CD4-positive, alpha-beta memory T cell (primary cell): ENCODE data around the gene OR10H1. TPM values are rescaled to one million over a fixed set of nuclear protein-coding genes. Genes with fewer than 3 reads are reported as not detected.
A peak's percentile ranks its signal among the peaks of the same experiment; 100 is the strongest.
"Not testable (repeated sequence)": the region's sequence is repeated elsewhere in the genome, so short reads cannot be mapped to it uniquely, and the experiment has no call there.

ENCODE experiments used
- CTCF ChIA-PET: fragments of 350-600 bp; sonication (Branson Sonifier 250); formaldehyde crosslinking; loops from one replicate; lab custom pipeline; 2021; ENCODE audit warnings: inconsistent platforms; ENCODE audit not compliant: partially characterized antibody; lab: Charles Lee
- POLR2A ChIA-PET: fragments of 350-600 bp; sonication (Branson Sonifier 250); formaldehyde crosslinking; loops from one replicate; lab custom pipeline; 2021; ENCODE audit not compliant: partially characterized antibody; lab: Charles Lee
- DNase-seq, 5 donors: peaks; one replicate each; pipeline versions ENCODE4 v3.0.0 to v3.0.0-alpha.2; 2020 to 2022; ENCODE audit warnings: mixed read lengths in 1 of 5
- H3K27ac ChIP-seq: one replicate; pipeline ENCODE4 v1.7.0; 2013; ENCODE audit warnings: low read depth, low read length
- H3K27me3 ChIP-seq: 2 replicates; pipeline ENCODE4 v1.7.0; 2013; ENCODE audit warnings: mild to moderate bottlenecking, low read length, moderate library complexity; ENCODE audit not compliant: insufficient read depth
- H3K36me3 ChIP-seq: 2 replicates; pipeline ENCODE4 v1.7.0; 2013; ENCODE audit warnings: mild to moderate bottlenecking, low read length, moderate library complexity; ENCODE audit not compliant: insufficient read depth
- H3K4me1 ChIP-seq: 2 replicates; pipeline ENCODE4 v1.7.0; 2013; ENCODE audit warnings: mild to moderate bottlenecking, low read length, moderate library complexity; ENCODE audit not compliant: insufficient read depth
- H3K4me3 ChIP-seq, 2 donors: one replicate each; pipeline ENCODE4 v1.7.0; 2013; ENCODE audit warnings: low read length in 2 of 2, mild to moderate bottlenecking in 1 of 2
- H3K9me3 ChIP-seq, 2 donors: one replicate each; pipeline ENCODE4 v1.7.0; 2013; ENCODE audit warnings: low read length in 2 of 2, control low read depth in 1 of 2; ENCODE audit not compliant: control insufficient read depth in 1 of 2
- H3K27ac Mint-ChIP-seq, 7 donors: one replicate each; pipeline ENCODE4 v1.8.0; 2020 to 2021; ENCODE audit warnings: mixed read lengths in 7 of 7, mild to moderate bottlenecking in 6 of 7, inconsistent platforms in 3 of 7, moderate library complexity in 3 of 7
- H3K27me3 Mint-ChIP-seq, 2 donors: one replicate each; pipeline ENCODE4 v1.8.0; 2020 to 2021; ENCODE audit warnings: mixed read lengths in 2 of 2
- H3K36me3 Mint-ChIP-seq, 2 donors: one replicate each; pipeline ENCODE4 v1.8.0; 2020 to 2021; ENCODE audit warnings: mixed read lengths in 2 of 2, inconsistent platforms in 1 of 2, mild to moderate bottlenecking in 1 of 2
- H3K4me1 Mint-ChIP-seq, 4 donors: one replicate each; pipeline ENCODE4 v1.8.0; 2020 to 2021; ENCODE audit warnings: mixed read lengths in 4 of 4, mild to moderate bottlenecking in 1 of 4
- H3K4me3 Mint-ChIP-seq, 8 donors: one replicate each; pipeline ENCODE4 v1.8.0; 2020 to 2021; ENCODE audit warnings: mixed read lengths in 8 of 8, mild to moderate bottlenecking in 7 of 8, moderate library complexity in 6 of 8, inconsistent platforms in 3 of 8
- H3K9me3 Mint-ChIP-seq, 8 donors: one replicate each; pipeline ENCODE4 v1.8.0; 2020 to 2021; ENCODE audit warnings: mixed read lengths in 8 of 8, mild to moderate bottlenecking in 5 of 8, inconsistent platforms in 3 of 8, moderate library complexity in 1 of 8
- intact Hi-C: fragments of 100-400 bp; cut with micrococcal nuclease; formaldehyde crosslinking; loops from one replicate; pipeline ENCODE4 v1.15.1; 2023
- polyA plus RNA-seq, 2 donors: library from polyadenylated mRNA; unstranded; fragments of 300-500 nt; fragmentation: Illumina TruSeq; gene quantifications; one replicate each; pipeline ENCODE4 v1.2.3, GENCODE V29; 2021
- total RNA-seq, 2 experiments: library from RNA; stranded (reverse); gene quantifications; one replicate each; pipeline ENCODE4 v1.2.3, GENCODE V29; 2021

Gene OR10H1
- total and polyA plus RNA-seq, 4 experiments from 2014 or later: not detected

GRCh38 chr19:15838351-15838750, 22.9 kb upstream of the OR10H1 start:
- intact Hi-C loops: loop anchor here (5.0 kb wide), 1 partner anchor 239 kb away; the partner anchor contains the start of gene TPM4
- Histone ChIP-seq H3K36me3 (no peaks in the 10 kb centered on the region), H3K4me3 (peak overlapping the region in 1 of 2 donors; percentile 4), H3K9me3 (no peaks in the 10 kb centered on the region), H3K4me1 (peaks cover 44% of the 10 kb centered on the region), H3K27ac (no peak overlapping the region), H3K27me3 (no peaks in the 10 kb centered on the region)
- Mint-ChIP-seq H3K27me3 (no peaks in the 10 kb centered on the region), H3K27ac (peak overlapping the region in 3 of 7 donors; percentile 29 to 82 (median 30)), H3K36me3 (peaks cover 0 to 6% of the 10 kb centered on the region in 2 donors), H3K4me3 (peak overlapping the region in 2 of 8 donors; percentile 40 to 47), H3K9me3 (no peaks in the 10 kb centered on the region), H3K4me1 (peaks cover 25 to 48% (median 37%) of the 10 kb centered on the region in 4 donors)
- ChIA-PET CTCF (interaction anchor here (1.6 to 3.1 kb wide), 2 partner anchors 19 to 31 kb away, joined by 3 to 8 read pairs; no protein-coding TSS in a partner anchor), POLR2A (interaction anchor here (1.2 to 2.1 kb wide), 2 partner anchors 232 to 531 kb away, joined by 5 to 8 read pairs; no protein-coding TSS in a partner anchor)
- DNase-seq: no peak

GRCh38 chr19:15837221-15837731, 21.8 kb upstream of the OR10H1 start:
- ChIA-PET POLR2A (interaction anchor here (0.7 to 3.8 kb wide), 27 partner anchors 8 to 534 kb away, joined by 3 to 50 read pairs (median 5); partner anchors contain the start of genes AKAP8, AKAP8L, AP1M1 and FAM32A), CTCF (interaction anchor here (3.1 kb wide), 1 partner anchor 32 kb away, joined by 8 read pairs; no protein-coding TSS in a partner anchor)
- H3K27me3 ChIP-seq: no peaks in the 10 kb centered on the region
- Mint-ChIP-seq H3K4me1 (peaks cover 19 to 40% (median 29%) of the 10 kb centered on the region in 4 donors), H3K36me3 (peaks cover 0 to 6% of the 10 kb centered on the region in 2 donors), H3K4me3 (peak overlapping the region; percentile 89 to 99 (median 94)), H3K27me3 (no peaks in the 10 kb centered on the region), H3K27ac (peak overlapping the region; percentile 89 to 98 (median 95)), H3K9me3 (no peaks in the 10 kb centered on the region)
- peak overlapping the region; percentile 63 to 69 for H3K4me3 ChIP-seq
- no peaks in the 10 kb centered on the region for H3K9me3 ChIP-seq
- DNase-seq: no peak
- intact Hi-C loops: loop anchor here (1.0 to 5.0 kb wide), 5 partner anchors 32 to 458 kb away; partner anchors contain the start of genes AKAP8, FAM32A, RAB8A and TPM4
- peaks cover 33% of the 10 kb centered on the region for H3K4me1 ChIP-seq
- no peaks in the 10 kb centered on the region for H3K36me3 ChIP-seq
- peak overlapping the region; percentile 94 for H3K27ac ChIP-seq

GRCh38 chr19:15836330-15837220, 21.1 kb upstream of the OR10H1 start:
- H3K4me1 ChIP-seq: peaks cover 29% of the 10 kb centered on the region
- ChIA-PET POLR2A (interaction anchor here (0.7 to 3.8 kb wide), 31 partner anchors 8 to 1390 kb away, joined by 3 to 50 read pairs (median 4); partner anchors contain the start of genes AKAP8, AKAP8L, AP1M1 and FAM32A), CTCF (interaction anchor here (0.8 to 3.1 kb wide), 3 partner anchors 24 to 204 kb away, joined by 3 to 9 read pairs (median 8); no protein-coding TSS in a partner anchor)
- Mint-ChIP-seq H3K4me3 (peak overlapping the region; percentile 92 to 99 (median 96)), H3K27ac (peak overlapping the region; percentile 89 to 100 (median 99)), H3K4me1 (peaks cover 17 to 36% (median 25%) of the 10 kb centered on the region in 4 donors), H3K27me3 (no peaks in the 10 kb centered on the region), H3K36me3 (peaks cover 0 to 6% of the 10 kb centered on the region in 2 donors), H3K9me3 (no peaks in the 10 kb centered on the region)
- H3K36me3 ChIP-seq: no peaks in the 10 kb centered on the region
- DNase-seq: peak; percentile 95 to 98 (median 96)
- intact Hi-C loops: loop anchor here (1.0 to 5.0 kb wide), 6 partner anchors 8 to 457 kb away; partner anchors contain the start of genes AKAP8, FAM32A, RAB8A and TPM4
- peak overlapping the region; percentile 94 for H3K27ac ChIP-seq
- no peaks in the 10 kb centered on the region for H3K9me3 ChIP-seq
- H3K4me3 ChIP-seq: peak overlapping the region; percentile 63 to 69
- H3K27me3 ChIP-seq: no peaks in the 10 kb centered on the region

GRCh38 chr19:15835565-15836329, 20.3 kb upstream of the OR10H1 start:
- H3K27ac ChIP-seq: peak overlapping the region; percentile 94
- DNase-seq: peak; percentile 6 to 87 (median 83)
- H3K36me3 ChIP-seq, H3K36me3 Mint-ChIP-seq, H3K9me3 ChIP-seq, H3K27me3 Mint-ChIP-seq, H3K27me3 ChIP-seq, H3K9me3 Mint-ChIP-seq: not testable (repeated sequence)
- POLR2A ChIA-PET: interaction anchor here (0.7 to 3.8 kb wide), 18 partner anchors 10 to 1390 kb away, joined by 3 to 50 read pairs (median 4); partner anchors contain the start of genes AP1M1, HSH2D, OCEL1 and OR10H1
- H3K4me1 ChIP-seq: peaks cover 29% of the 10 kb centered on the region
- intact Hi-C loops: loop anchor here (1.0 to 5.0 kb wide), 4 partner anchors 9 to 349 kb away; partner anchors contain the start of genes FAM32A and TPM4
- Mint-ChIP-seq H3K4me3 (peak overlapping the region; percentile 92 to 99 (median 96)), H3K4me1 (peaks cover 17 to 36% (median 25%) of the 10 kb centered on the region in 4 donors), H3K27ac (peak overlapping the region; percentile 89 to 100 (median 99))
- CTCF ChIA-PET: interaction anchor here (0.7 to 3.1 kb wide), 4 partner anchors 9 to 34 kb away, joined by 3 to 9 read pairs (median 6); no protein-coding TSS in a partner anchor
- H3K4me3 ChIP-seq: peak overlapping the region; percentile 63 to 69

DNA sequence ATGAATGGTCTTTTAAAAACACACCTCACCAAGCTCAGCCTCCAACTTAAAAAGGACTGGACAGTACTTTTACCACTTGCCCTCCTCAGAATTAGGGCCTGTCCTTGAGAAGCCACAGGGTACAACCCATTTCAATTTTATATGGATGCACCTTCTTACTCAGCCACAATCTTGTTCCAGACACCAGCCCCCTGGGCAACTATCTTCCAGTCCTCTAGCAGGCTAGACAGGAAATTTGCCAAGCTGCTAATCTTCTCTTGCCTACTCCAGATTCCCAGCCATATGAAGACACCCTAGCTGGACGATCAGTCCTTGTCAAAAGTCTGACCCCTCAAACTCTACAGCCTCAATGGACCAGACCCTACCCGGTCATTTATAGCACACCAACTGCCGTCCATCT, 18.8 kb upstream of the OR10H1 start:
- not testable (repeated sequence) for H3K4me3 ChIP-seq

DNA sequence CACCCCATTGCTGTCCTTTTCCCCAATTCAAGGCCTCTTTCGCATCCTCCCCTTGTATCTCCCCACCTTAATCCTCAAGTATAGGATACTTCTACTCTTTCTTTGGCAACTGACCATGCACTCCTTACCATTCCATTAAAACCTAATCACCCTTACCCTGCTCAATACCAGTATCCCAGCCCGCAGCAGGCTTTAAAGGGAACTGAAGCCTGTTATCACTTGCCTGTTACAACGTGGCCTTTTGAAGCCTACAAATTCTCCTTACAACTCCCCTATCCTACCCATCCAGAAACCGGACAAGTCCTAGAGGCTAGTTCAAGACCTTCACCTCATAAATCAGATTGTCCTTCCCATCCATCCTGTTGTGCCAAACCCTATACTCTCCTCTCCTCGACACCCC, 16.2 kb upstream of the OR10H1 start:
- Mint-ChIP-seq H3K9me3 (no peaks in the 10 kb centered on the region), H3K4me1 (peaks cover 0 to 15% (median 11%) of the 10 kb centered on the region in 4 donors), H3K27me3 (no peaks in the 10 kb centered on the region), H3K27ac (no peak overlapping the region), H3K36me3 (peaks cover 0 to 2% of the 10 kb centered on the region in 2 donors), H3K4me3 (no peak overlapping the region)
- no peak for DNase-seq
- no peak overlapping the region for H3K27ac ChIP-seq
- H3K9me3 ChIP-seq: no peaks in the 10 kb centered on the region
- H3K4me3 ChIP-seq: no peak overlapping the region
- CTCF ChIA-PET: no interaction called here
- H3K36me3 ChIP-seq: no peaks in the 10 kb centered on the region
- peaks cover 11% of the 10 kb centered on the region for H3K4me1 ChIP-seq
- intact Hi-C loops: no loop called here
- POLR2A ChIA-PET: no interaction called here
- H3K27me3 ChIP-seq: no peaks in the 10 kb centered on the region

More for the DNA sequence above, 18.8 kb upstream of the OR10H1 start:
- peaks cover 29% of the 10 kb centered on the region for H3K4me1 ChIP-seq
- H3K4me3 Mint-ChIP-seq, H3K27ac ChIP-seq, H3K27me3 ChIP-seq, H3K27ac Mint-ChIP-seq, H3K36me3 Mint-ChIP-seq, DNase-seq, intact Hi-C loops, H3K9me3 ChIP-seq, H3K9me3 Mint-ChIP-seq, H3K27me3 Mint-ChIP-seq, H3K36me3 ChIP-seq: not testable (repeated sequence)
- POLR2A ChIA-PET: interaction anchor here (3.8 kb wide), 1 partner anchor 11 kb away, joined by 50 read pairs; no protein-coding TSS in a partner anchor
- CTCF ChIA-PET: interaction anchor here (1.8 kb wide), 1 partner anchor 8 kb away, joined by 5 read pairs; no protein-coding TSS in a partner anchor
- H3K4me1 Mint-ChIP-seq: peaks cover 14 to 36% (median 23%) of the 10 kb centered on the region in 4 donors
